ENCODE data around the gene CD22. TPM values are rescaled to one million over a fixed set of nuclear protein-coding genes. Genes with fewer than 3 reads are reported as not detected.
"Not testable (repeated sequence)": the region's sequence is repeated elsewhere in the genome, so short reads cannot be mapped to it uniquely, and the experiment has no call there.

CD22 gene
- total and polyA plus RNA-seq, 3 donors from 2014 or later = 10.1 to 15.0 (median 15.0) TPM

DNA sequence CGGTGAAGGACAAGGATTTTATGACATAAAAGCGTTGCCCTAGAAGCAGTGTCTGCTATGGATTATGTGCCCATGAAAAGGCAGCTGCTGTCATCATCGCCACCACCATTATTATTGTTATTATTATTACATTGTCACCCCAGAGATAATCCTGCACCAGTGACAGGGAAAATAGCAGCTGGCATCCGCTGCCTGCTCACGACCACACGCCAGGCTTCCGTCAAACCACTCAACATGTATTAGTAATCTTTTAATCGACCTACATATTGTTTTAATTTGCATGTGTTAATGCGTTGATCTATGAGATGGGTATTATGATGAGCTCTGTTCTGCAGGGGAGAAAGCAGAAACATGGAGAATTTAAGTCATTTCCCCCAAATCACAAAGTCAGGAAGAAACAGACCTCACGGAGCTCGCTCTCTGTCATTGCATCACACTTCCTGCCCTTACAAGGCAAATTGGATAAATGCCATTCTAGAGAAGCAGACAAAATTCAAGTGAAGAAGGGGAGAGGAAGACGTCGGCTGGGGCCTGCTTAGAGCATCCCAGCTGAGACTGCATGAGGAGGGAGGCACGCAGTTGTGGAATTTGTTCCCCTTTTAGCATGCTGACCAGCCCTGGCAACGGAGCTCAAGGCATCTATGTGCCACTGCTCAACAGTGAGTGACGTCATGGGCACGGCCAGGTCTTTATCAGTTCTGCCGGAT, 29.0 kb downstream of the CD22 start, which contains the start of gene FFAR3:
TSS of gene FFAR3 (plus strand) at position 594 of the 707 bp plus-strand sequence. CDS start 431 bp downstream, outside the sequence.
- Histone ChIP-seq H3K36me3 (ENCODE audit: low read depth, missing control alignments) (no peaks in the 10 kb centered on the region), H3K4me3 (no peak within 1 kb of the TSS), H3K27ac (no peak within 1 kb of the TSS), H3K27me3 (no peaks in the 10 kb centered on the region), H3K4me1 (no peaks in the 10 kb centered on the region), H3K9me3 (no peaks in the 10 kb centered on the region)
- DNase-seq = peak; percentile 34
- 68 to 79% methylated on average over 17 to 18 of the region's 18 CpGs for WGBS, 2 donors
- intact Hi-C loops (cut with DNase I; ENCODE audit: low total_unique reads) = loop anchor here (10.0 kb wide), 1 partner anchor 137 kb away; the partner anchor contains the start of gene KRTDAP
- no peak for TF ChIP-seq POLR2A (IDR thresholded peaks at IDR 0.05)
- no peak for TF ChIP-seq CTCF (IDR thresholded peaks at IDR 0.05)

- not testable (repeated sequence) for H3K4me3 ChIP-seq; H3K9me3 ChIP-seq; H3K27me3 ChIP-seq; DNase-seq; H3K27ac ChIP-seq; H3K4me1 ChIP-seq; H3K36me3 ChIP-seq (ENCODE audit: low read depth, missing control alignments)
- intact Hi-C loops (cut with DNase I; ENCODE audit: low total_unique reads) = loop anchor here (10.0 kb wide), 1 partner anchor 136 kb away; the partner anchor contains the start of gene KRTDAP
- WGBS, 2 donors = no CpG with 5 or more reads among the region's 16 CpGs
Measured at GRCh38 chr19:35358834-35359233, 29.8 kb downstream of the CD22 start.

GRCh38 chr19:35359395-35359794, 30.4 kb downstream of the CD22 start:
- intact Hi-C loops (cut with DNase I; ENCODE audit: low total_unique reads) = loop anchor here (10.0 kb wide), 1 partner anchor 135 kb away; the partner anchor contains the start of gene KRTDAP
- not testable (repeated sequence) for H3K9me3 ChIP-seq; H3K4me3 ChIP-seq; H3K27me3 ChIP-seq; DNase-seq; H3K36me3 ChIP-seq (ENCODE audit: low read depth, missing control alignments); H3K27ac ChIP-seq; H3K4me1 ChIP-seq
- 85 to 91% methylated on average over 15 to 16 of the region's 21 CpGs for WGBS, 2 donors

- H3K4me1 ChIP-seq; H3K27ac ChIP-seq; H3K4me3 ChIP-seq; intact Hi-C loops (cut with DNase I; ENCODE audit: low total_unique reads); H3K9me3 ChIP-seq; DNase-seq; H3K36me3 ChIP-seq (ENCODE audit: low read depth, missing control alignments); H3K27me3 ChIP-seq: not testable (repeated sequence)
- WGBS, 2 donors = 100% methylated on average over 4 of the region's 5 CpGs; no CpG with 5 or more reads in 1 of the 2 donors
Measured at GRCh38 chr19:35360081-35360480, 31.1 kb downstream of the CD22 start.

DNA sequence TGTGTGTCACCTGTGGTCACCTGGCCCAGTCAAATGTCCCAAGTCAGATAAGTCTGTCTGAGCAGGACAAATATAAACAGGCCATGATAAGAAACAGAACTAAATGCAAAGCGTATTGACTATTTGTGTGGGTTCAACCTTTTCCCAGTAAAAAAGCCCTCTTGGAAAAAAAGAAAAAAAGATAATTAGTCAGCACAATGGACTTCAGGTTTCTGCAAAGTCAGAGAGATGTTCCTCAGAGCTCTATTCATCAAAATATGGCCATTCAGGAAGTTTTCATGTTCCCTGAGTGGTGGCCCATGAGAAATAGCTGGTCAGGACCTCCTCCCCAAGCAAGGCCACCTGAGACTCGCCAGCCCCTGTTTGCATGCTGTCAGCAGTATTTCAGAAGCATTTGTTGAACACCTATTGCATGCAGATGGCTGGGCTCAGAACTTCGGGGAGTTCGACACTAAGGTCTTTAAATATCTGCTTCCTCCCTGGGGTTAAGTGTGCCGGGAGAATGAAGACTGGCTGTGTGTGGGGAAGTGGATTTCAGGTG, 32.0 kb downstream of the CD22 start:
- H3K27ac ChIP-seq = no peak overlapping the region
- H3K27me3 ChIP-seq = no peaks in the 10 kb centered on the region
- H3K9me3 ChIP-seq = no peaks in the 10 kb centered on the region
- no peak for DNase-seq
- intact Hi-C loops (cut with DNase I; ENCODE audit: low total_unique reads) = no loop called here
- no peak overlapping the region for H3K4me3 ChIP-seq
- H3K36me3 ChIP-seq (ENCODE audit: low read depth, missing control alignments) = no peaks in the 10 kb centered on the region
- H3K4me1 ChIP-seq = no peaks in the 10 kb centered on the region
- TF ChIP-seq POLR2A (IDR thresholded peaks at IDR 0.05) = no peak
- TF ChIP-seq CTCF (IDR thresholded peaks at IDR 0.05) = no peak
- WGBS, 2 donors = 47 to 74% methylated on average over 5 of the region's 5 CpGs

GRCh38 chr19:35362261-35363000, 33.4 kb downstream of the CD22 start:
- intact Hi-C loops (cut with DNase I; ENCODE audit: low total_unique reads) = no loop called here
- TF ChIP-seq POLR2A (IDR thresholded peaks at IDR 0.05) (no peak), CTCF (IDR thresholded peaks at IDR 0.05) (no peak)
- Histone ChIP-seq H3K27ac (no peak overlapping the region), H3K4me3 (no peak overlapping the region), H3K36me3 (ENCODE audit: low read depth, missing control alignments) (no peaks in the 10 kb centered on the region), H3K4me1 (no peaks in the 10 kb centered on the region), H3K9me3 (no peaks in the 10 kb centered on the region), H3K27me3 (no peaks in the 10 kb centered on the region)
- 90 to 94% methylated on average over 12 of the region's 14 CpGs for WGBS, 2 donors
- no peak for DNase-seq
